GM12891 (cell line): ENCODE data around the gene DDI1.

ENCODE experiments used
- POLR2A ChIP-seq: IDR thresholded peaks from 2 replicates; pipeline ENCODE4 v1.6.1; 2011; ENCODE audit warnings: low read depth, low read length, control low read depth
- POLR2AphosphoS5 ChIP-seq: IDR thresholded peaks from 2 replicates; pipeline ENCODE4 v1.6.1; 2011; ENCODE audit warnings: low read depth, low read length, control low read depth
- TAF1 ChIP-seq: IDR thresholded peaks from 2 replicates; pipeline ENCODE4 v1.6.1; 2011; ENCODE audit warnings: low read depth, low read length, control low read depth

DNA sequence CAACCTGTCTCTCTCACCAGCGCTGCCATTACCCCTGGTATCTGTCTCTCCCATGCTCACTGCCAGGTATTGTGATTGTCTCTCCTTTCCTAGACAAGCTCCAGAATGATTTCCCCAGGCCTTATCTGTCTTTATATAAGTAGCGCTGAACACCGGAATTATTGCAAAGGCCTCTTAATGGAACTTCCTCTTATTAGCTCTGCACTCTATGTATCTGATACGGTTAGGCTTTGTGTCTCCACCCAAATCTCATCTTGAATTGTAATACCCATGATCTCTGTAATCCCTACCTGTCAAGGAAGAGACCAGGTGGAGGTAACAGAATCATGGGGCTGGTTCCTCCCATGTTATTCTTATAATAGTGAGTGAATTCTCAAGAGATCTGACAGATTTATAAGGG is 39.3 kb downstream of the DDI1 start:
- TF ChIP-seq POLR2AphosphoS5 (no peak), TAF1 (no peak), POLR2A (no peak)
